ENCODE data around the gene FAM3A. TPM values are rescaled to one million over a fixed set of nuclear protein-coding genes. Genes with fewer than 3 reads are reported as not detected.

FAM3A gene
- total RNA-seq, 1 experiment from 2014 or later, result 69.2 TPM

GRCh38 chrX:154526901-154527675, 11.1 kb upstream of the FAM3A start:
- peak overlapping the region; percentile 34 for H3K9ac ChIP-seq (ENCODE audit: low read length)
- CTCF ChIA-PET, result interaction anchor here (0.6 to 0.7 kb wide), 4 partner anchors 15 to 99 kb away, joined by 3 to 5 read pairs (median 4); partner anchors contain the start of gene SLC10A3
- no peak for TF ChIP-seq EZH2phosphoT487 (IDR thresholded peaks at IDR 0.05; ENCODE audit: borderline replicate concordance, low read length)
- TF ChIP-seq, protein P1, sequence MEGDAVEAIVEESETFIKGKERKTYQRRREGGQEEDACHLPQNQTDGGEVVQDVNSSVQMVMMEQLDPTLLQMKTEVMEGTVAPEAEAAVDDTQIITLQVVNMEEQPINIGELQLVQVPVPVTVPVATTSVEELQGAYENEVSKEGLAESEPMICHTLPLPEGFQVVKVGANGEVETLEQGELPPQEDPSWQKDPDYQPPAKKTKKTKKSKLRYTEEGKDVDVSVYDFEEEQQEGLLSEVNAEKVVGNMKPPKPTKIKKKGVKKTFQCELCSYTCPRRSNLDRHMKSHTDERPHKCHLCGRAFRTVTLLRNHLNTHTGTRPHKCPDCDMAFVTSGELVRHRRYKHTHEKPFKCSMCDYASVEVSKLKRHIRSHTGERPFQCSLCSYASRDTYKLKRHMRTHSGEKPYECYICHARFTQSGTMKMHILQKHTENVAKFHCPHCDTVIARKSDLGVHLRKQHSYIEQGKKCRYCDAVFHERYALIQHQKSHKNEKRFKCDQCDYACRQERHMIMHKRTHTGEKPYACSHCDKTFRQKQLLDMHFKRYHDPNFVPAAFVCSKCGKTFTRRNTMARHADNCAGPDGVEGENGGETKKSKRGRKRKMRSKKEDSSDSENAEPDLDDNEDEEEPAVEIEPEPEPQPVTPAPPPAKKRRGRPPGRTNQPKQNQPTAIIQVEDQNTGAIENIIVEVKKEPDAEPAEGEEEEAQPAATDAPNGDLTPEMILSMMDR (conservative IDR thresholded peaks at IDR 0.05; ENCODE audit: low read depth, low read length), result peak; percentile 62

DNA sequence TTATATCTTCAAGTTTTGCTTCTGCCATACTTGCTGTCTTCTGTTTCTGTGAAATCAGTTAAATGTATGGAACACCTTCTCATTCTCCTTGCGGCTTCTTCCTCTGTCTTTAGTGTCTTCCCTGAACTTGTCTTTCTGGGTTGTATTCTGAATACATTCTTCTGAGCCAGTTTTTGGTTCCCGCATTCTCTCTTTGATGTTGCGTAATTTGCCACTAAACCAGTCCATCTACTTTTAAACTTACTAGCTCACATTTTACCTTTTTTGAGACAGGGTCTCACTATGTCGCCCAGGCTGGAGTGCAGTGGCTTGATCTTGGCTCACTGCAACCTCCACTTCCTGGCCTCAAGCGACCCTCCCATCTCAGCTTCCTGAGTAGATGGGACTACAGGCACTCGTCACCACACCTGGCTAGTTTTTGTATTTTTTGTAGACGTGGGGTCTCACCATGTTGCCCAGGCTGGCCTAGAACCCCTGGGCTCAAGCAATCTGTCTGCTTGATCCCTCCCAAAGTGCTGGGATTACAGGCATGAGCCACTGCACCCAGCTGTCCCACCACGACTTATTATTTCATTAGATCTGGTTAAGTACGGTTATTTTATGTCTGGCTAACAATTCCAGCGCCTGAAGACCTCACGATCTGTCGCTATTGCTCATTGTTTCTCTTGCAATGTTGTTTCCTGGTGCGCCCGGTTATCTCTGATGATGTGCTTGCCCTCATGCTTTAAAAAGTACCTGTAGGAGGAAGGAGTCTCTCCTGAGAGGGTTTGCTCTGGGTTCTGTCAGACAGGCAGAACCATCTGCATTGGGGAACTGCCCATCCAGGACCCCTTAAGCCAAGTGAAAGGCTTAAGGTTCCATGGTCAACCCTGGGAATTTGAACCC, 9.8 kb upstream of the FAM3A start:
- Histone ChIP-seq H2AFZ (ENCODE audit: low read length) (no peak overlapping the region), H3K36me3 (ENCODE audit: low read depth, low read length) (no peaks in the 10 kb centered on the region), H3K27ac (ENCODE audit: low read length) (no peak overlapping the region), H4K20me1 (ENCODE audit: low read length) (no peaks in the 10 kb centered on the region), H3K9me2 (replicated peaks; ENCODE audit: low read length) (no peaks in the 10 kb centered on the region), H3K4me2 (ENCODE audit: low read length) (no peak overlapping the region), H3K4me3 (ENCODE audit: low read length) (no peak overlapping the region), H3F3A (ENCODE audit: low read length, unreplicated experiment) (no peaks in the 10 kb centered on the region), H3K9me3 (ENCODE audit: low read length) (no peaks in the 10 kb centered on the region), H3K4me1 (ENCODE audit: insufficient read depth, low read length) (peaks cover 19% of the 10 kb centered on the region), H3K27me3 (ENCODE audit: low read length) (no peaks in the 10 kb centered on the region), H3K79me2 (ENCODE audit: low read length) (no peaks in the 10 kb centered on the region), H3K9ac (ENCODE audit: low read length) (no peak overlapping the region)
- intact Hi-C loops (cut with micrococcal nuclease), result no loop called here
- ChIA-PET CTCF (no interaction called here), POLR2A (ENCODE audit: unreplicated experiment) (no interaction called here)
- TF ChIP-seq EZH2 (IDR thresholded peaks at IDR 0.05; ENCODE audit: low read length, unreplicated experiment), result no peak
- no peak for TF ChIP-seq EZH2phosphoT487 (IDR thresholded peaks at IDR 0.05; ENCODE audit: borderline replicate concordance, low read length)
- TF ChIP-seq, protein P1 (conservative IDR thresholded peaks at IDR 0.05; ENCODE audit: low read depth, low read length), result no peak
- BruUV-seq (replicated peaks), result no TSS peak
- ATAC-seq, result no peak
- peak; percentile 57 for DNase-seq

More at GRCh38 chrX:154526901-154527675, 11.1 kb upstream of the FAM3A start:
- intact Hi-C loops (cut with micrococcal nuclease), result no loop called here
- H3K79me2 ChIP-seq (ENCODE audit: low read length), result no peaks in the 10 kb centered on the region
- H4K20me1 ChIP-seq (ENCODE audit: low read length), result no peaks in the 10 kb centered on the region
- BruUV-seq (replicated peaks), result no TSS peak
- H2AFZ ChIP-seq (ENCODE audit: low read length), result peak overlapping the region; percentile 77
- H3K4me3 ChIP-seq (ENCODE audit: low read length), result peak overlapping the region; percentile 65
- H3K9me3 ChIP-seq (ENCODE audit: low read length), result no peaks in the 10 kb centered on the region
- POLR2A ChIA-PET (ENCODE audit: unreplicated experiment), result interaction anchor here (0.6 to 0.7 kb wide), 2 partner anchors 153 to 507 kb away, joined by 3 read pairs; no protein-coding TSS in a partner anchor
- DNase-seq (peak; percentile 82), ATAC-seq (peak; percentile 90)
- H3K9me2 ChIP-seq (replicated peaks; ENCODE audit: low read length), result no peaks in the 10 kb centered on the region
- no peaks in the 10 kb centered on the region for H3K36me3 ChIP-seq (ENCODE audit: low read depth, low read length)
- H3K27me3 ChIP-seq (ENCODE audit: low read length), result no peaks in the 10 kb centered on the region
- no peaks in the 10 kb centered on the region for H3F3A ChIP-seq (ENCODE audit: low read length, unreplicated experiment)
- no peak overlapping the region for H3K27ac ChIP-seq (ENCODE audit: low read length)
- H3K4me2 ChIP-seq (ENCODE audit: low read length), result peak overlapping the region; percentile 91
- peaks cover 19% of the 10 kb centered on the region for H3K4me1 ChIP-seq (ENCODE audit: insufficient read depth, low read length)
